Hepatocyte (in vitro differentiated cells): Measurements from ENCODE around the gene SERPINB1. TPM values are rescaled to one million over a fixed set of nuclear protein-coding genes. Genes with fewer than 3 reads are reported as not detected.

Source experiments
- DNase-seq: peaks from one replicate; pipeline ENCODE4 v3.0.0-alpha.2; 2016; ENCODE audit warnings: low spot score
- H2AFZ ChIP-seq: fragments of 200-600 bp; sonication (generic); 2 replicates; pipeline ENCODE4 v1.6.0; 2016; ENCODE audit warnings: antibody characterized with exemption, mild to moderate bottlenecking
- H3K27ac ChIP-seq: fragments of 200-600 bp; sonication (generic); 2 replicates; pipeline ENCODE4 v1.5.1; 2016; ENCODE audit warnings: mild to moderate bottlenecking
- H3K27me3 ChIP-seq: fragments of 200-600 bp; sonication (generic); 2 replicates; pipeline ENCODE4 v1.6.1; 2016
- H3K36me3 ChIP-seq: fragments of 200-600 bp; sonication (generic); replicated peaks from 2 replicates; pipeline ENCODE4 v1.5.1; 2016; ENCODE audit warnings: low read depth; ENCODE audit not compliant: insufficient read depth
- H3K4me1 ChIP-seq: fragments of 200-600 bp; sonication (generic); 2 replicates; pipeline ENCODE4 v1.5.1; 2016; ENCODE audit warnings: mild to moderate bottlenecking, moderate library complexity; ENCODE audit not compliant: insufficient read depth
- H3K4me2 ChIP-seq: fragments of 200-600 bp; sonication (generic); 2 replicates; pipeline ENCODE4 v1.6.0; 2016
- H3K4me3 ChIP-seq: fragments of 200-600 bp; sonication (generic); 2 replicates; pipeline ENCODE4 v1.5.1; 2016; ENCODE audit warnings: mild to moderate bottlenecking
- H3K79me2 ChIP-seq: fragments of 200-600 bp; sonication (generic); 2 replicates; pipeline ENCODE4 v1.6.0; 2017; ENCODE audit warnings: mild to moderate bottlenecking
- H3K9me2 ChIP-seq: fragments of 200-600 bp; sonication (generic); replicated peaks from 2 replicates; pipeline ENCODE4 v1.6.0; 2017; ENCODE audit warnings: mild to moderate bottlenecking; ENCODE audit not compliant: insufficient read depth
- H3K9me3 ChIP-seq: fragments of 200-600 bp; sonication (generic); 2 replicates; pipeline ENCODE4 v1.5.1; 2016; ENCODE audit warnings: low read depth, mild to moderate bottlenecking
- H4K20me1 ChIP-seq: fragments of 200-600 bp; sonication (generic); 2 replicates; pipeline ENCODE4 v1.6.0; 2016; ENCODE audit warnings: mild to moderate bottlenecking; ENCODE audit not compliant: insufficient read depth, poor library complexity, severe bottlenecking
- CTCF ChIP-seq: fragments of 200-600 bp; sonication (generic); IDR thresholded peaks from 2 replicates; pipeline ENCODE4 v1.5.1; 2016; ENCODE audit warnings: antibody characterized with exemption, mild to moderate bottlenecking; ENCODE audit not compliant: poor library complexity
- EZH2 ChIP-seq: fragments of 200-600 bp; sonication (generic); IDR thresholded peaks from 2 replicates; pipeline ENCODE4 v1.6.1; 2016; ENCODE audit warnings: antibody characterized with exemption, mild to moderate bottlenecking, borderline replicate concordance
- EZH2phosphoT487 ChIP-seq: fragments of 200-600 bp; sonication (generic); IDR thresholded peaks from one replicate; pipeline ENCODE4 v1.6.1; 2018; ENCODE audit warnings: antibody characterized with exemption, mild to moderate bottlenecking, low read depth, moderate library complexity; ENCODE audit not compliant: unreplicated experiment, severe bottlenecking
- WGBS: methylation state at CpG from one replicate; pipeline ENCODE4 v1.1.6; 2016; ENCODE audit warnings: low lambda C conversion rate; ENCODE audit errors: missing lambda C conversion rate; 5-methylcytosine and 5-hydroxymethylcytosine counted together
- polyA plus RNA-seq: library from polyadenylated mRNA; unstranded; fragments of >200 nt; fragmentation: Nextera tagmentation; extraction: Ambion mirVana; gene quantifications from 2 replicates; pipeline ENCODE4 v1.2.1, GENCODE V29; 2016
- total RNA-seq: library from RNA; depleted of rRNA; stranded (reverse); fragments of >200 nt; gene quantifications from 2 replicates; pipeline ENCODE4 v1.2.3, GENCODE V29; 2014

SERPINB1 gene
- total and polyA plus RNA-seq, 2 experiments from 2014 or later, result 45.9 to 57.0 TPM

GRCh38 chr6:2805031-2805430, 36.6 kb downstream of the SERPINB1 start:
- Histone ChIP-seq H3K9me2 (no peaks in the 10 kb centered on the region), H3K9me3 (no peaks in the 10 kb centered on the region), H3K27ac (no peak overlapping the region), H3K36me3 (no peaks in the 10 kb centered on the region), H2AFZ (no peak overlapping the region), H3K4me2 (no peak overlapping the region), H4K20me1 (no peaks in the 10 kb centered on the region), H3K4me3 (no peak overlapping the region), H3K79me2 (no peaks in the 10 kb centered on the region), H3K4me1 (peaks cover 12% of the 10 kb centered on the region), H3K27me3 (no peaks in the 10 kb centered on the region)
- WGBS, result 95% methylated on average over 14 of the region's 14 CpGs
- DNase-seq, result no peak
- TF ChIP-seq CTCF (no peak), EZH2 (no peak), EZH2phosphoT487 (no peak)

GRCh38 chr6:2804516-2804915, 37.1 kb downstream of the SERPINB1 start:
- H3K4me2 ChIP-seq, result no peak overlapping the region
- H3K9me2 ChIP-seq, result no peaks in the 10 kb centered on the region
- no peak overlapping the region for H2AFZ ChIP-seq
- WGBS, result 95% methylated on average over 6 of the region's 6 CpGs
- no peaks in the 10 kb centered on the region for H3K36me3 ChIP-seq
- no peak overlapping the region for H3K27ac ChIP-seq
- H3K4me3 ChIP-seq, result no peak overlapping the region
- TF ChIP-seq EZH2phosphoT487 (no peak), EZH2 (no peak), CTCF (no peak)
- H4K20me1 ChIP-seq, result no peaks in the 10 kb centered on the region
- H3K79me2 ChIP-seq, result no peaks in the 10 kb centered on the region
- DNase-seq, result no peak
- H3K4me1 ChIP-seq, result peaks cover 7% of the 10 kb centered on the region
- H3K9me3 ChIP-seq, result no peaks in the 10 kb centered on the region
- no peaks in the 10 kb centered on the region for H3K27me3 ChIP-seq

- no peak for TF ChIP-seq EZH2phosphoT487
- TF ChIP-seq EZH2, result no peak
- TF ChIP-seq CTCF, result no peak
- Histone ChIP-seq H2AFZ (no peak overlapping the region), H3K4me2 (no peak overlapping the region), H3K9me3 (no peaks in the 10 kb centered on the region), H3K27ac (no peak overlapping the region), H3K79me2 (no peaks in the 10 kb centered on the region), H3K4me3 (no peak overlapping the region), H4K20me1 (no peaks in the 10 kb centered on the region), H3K27me3 (no peaks in the 10 kb centered on the region), H3K4me1 (peaks cover under 1% of the 10 kb centered on the region), H3K9me2 (no peaks in the 10 kb centered on the region), H3K36me3 (no peaks in the 10 kb centered on the region)
- 92% methylated on average over 7 of the region's 7 CpGs for WGBS
- DNase-seq, result no peak
Observed at GRCh38 chr6:2803731-2804429, 37.8 kb downstream of the SERPINB1 start.
